Uterus (tissue), 4 donors: Measurements from ENCODE around the gene IDH2. TPM values are rescaled to one million over a fixed set of nuclear protein-coding genes. Genes with fewer than 3 reads are reported as not detected.

ENCODE experiments used
- DNase-seq, 2 donors: peaks; one replicate each; pipeline ENCODE4 v3.0.0-alpha.2; 2019 to 2020
- H3K27ac ChIP-seq, 2 donors: fragments of 200-600 bp; sonication (generic); 1 replicate in 1 of 2; 2 replicates in 1 of 2; pipeline ENCODE4 v1.5.1; 2016 to 2018
- H3K27me3 ChIP-seq, 2 donors: fragments of 200-600 bp; sonication (generic); one replicate each; pipeline ENCODE4 v1.5.1; 2018 to 2019; ENCODE audit warnings: control low read depth in 1 of 2
- H3K36me3 ChIP-seq, 2 donors: fragments of 200-600 bp; sonication (generic); one replicate each; pipeline ENCODE4 v1.5.1; 2019; ENCODE audit warnings: control low read depth in 1 of 2
- H3K4me1 ChIP-seq, 2 donors: fragments of 200-600 bp; sonication (generic); one replicate each; pipeline ENCODE4 v1.5.1; 2018 to 2019; ENCODE audit warnings: control low read depth in 1 of 2
- H3K4me3 ChIP-seq, 2 donors: fragments of 200-600 bp; sonication (generic); 1 replicate in 1 of 2; 2 replicates in 1 of 2; pipeline ENCODE4 v1.5.1; 2018 to 2019; ENCODE audit warnings: mild to moderate bottlenecking in 1 of 2
- H3K9me3 ChIP-seq, 2 donors: fragments of 200-600 bp; sonication (generic); one replicate each; pipeline ENCODE4 v1.5.1; 2019; ENCODE audit warnings: control low read depth in 1 of 2
- POLR2A ChIP-seq, 2 donors: fragments of 450-650 bp; IDR thresholded peaks; one replicate each; pipeline ENCODE4 v1.6.1; 2016; ENCODE audit warnings: antibody characterized with exemption in 2 of 2, mild to moderate bottlenecking in 1 of 2, moderate library complexity in 1 of 2
- intact Hi-C: fragments of 100-400 bp; cut with DNase I; formaldehyde crosslinking; loops from one replicate; pipeline ENCODE4 v1.15.1; 2023; ENCODE audit warnings: low total_unique reads
- total RNA-seq, 4 donors: library from RNA; depleted of rRNA in 3 of 4; stranded (reverse); fragments of >200 nt in 3 of 4; gene quantifications; one replicate each; pipeline versions ENCODE4 v1.1.0 to v1.2.4, GENCODE V29; 2014 to 2023
- TF ChIP-seq, protein P1 (sequence below), 4 experiments: fragments of 200-600 bp in 2 of 4; fragments of 450-650 bp in 2 of 4; sonication (generic) in 2 of 4; IDR thresholded peaks; one replicate each; pipeline ENCODE4 v1.5.1; 2016 to 2019; ENCODE audit warnings: antibody characterized with exemption in 4 of 4, mild to moderate bottlenecking in 2 of 4, moderate library complexity in 1 of 4
- donor health status: DM: yes; HTN: yes; CAD: no.

IDH2 gene
- total RNA-seq, 4 donors from 2014 or later, result 4.1 to 93.8 (median 21.5) TPM

GRCh38 chr15:90124507-90124906 is 22.2 kb upstream of the IDH2 start:
- DNase-seq, result no peak
- H3K4me3 ChIP-seq, result no peak overlapping the region
- no peak for TF ChIP-seq POLR2A (IDR thresholded peaks at IDR 0.05)
- TF ChIP-seq, protein P1, sequence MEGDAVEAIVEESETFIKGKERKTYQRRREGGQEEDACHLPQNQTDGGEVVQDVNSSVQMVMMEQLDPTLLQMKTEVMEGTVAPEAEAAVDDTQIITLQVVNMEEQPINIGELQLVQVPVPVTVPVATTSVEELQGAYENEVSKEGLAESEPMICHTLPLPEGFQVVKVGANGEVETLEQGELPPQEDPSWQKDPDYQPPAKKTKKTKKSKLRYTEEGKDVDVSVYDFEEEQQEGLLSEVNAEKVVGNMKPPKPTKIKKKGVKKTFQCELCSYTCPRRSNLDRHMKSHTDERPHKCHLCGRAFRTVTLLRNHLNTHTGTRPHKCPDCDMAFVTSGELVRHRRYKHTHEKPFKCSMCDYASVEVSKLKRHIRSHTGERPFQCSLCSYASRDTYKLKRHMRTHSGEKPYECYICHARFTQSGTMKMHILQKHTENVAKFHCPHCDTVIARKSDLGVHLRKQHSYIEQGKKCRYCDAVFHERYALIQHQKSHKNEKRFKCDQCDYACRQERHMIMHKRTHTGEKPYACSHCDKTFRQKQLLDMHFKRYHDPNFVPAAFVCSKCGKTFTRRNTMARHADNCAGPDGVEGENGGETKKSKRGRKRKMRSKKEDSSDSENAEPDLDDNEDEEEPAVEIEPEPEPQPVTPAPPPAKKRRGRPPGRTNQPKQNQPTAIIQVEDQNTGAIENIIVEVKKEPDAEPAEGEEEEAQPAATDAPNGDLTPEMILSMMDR (IDR thresholded peaks at IDR 0.05), result no peak
- H3K4me1 ChIP-seq, result no peaks in the 10 kb centered on the region
- intact Hi-C loops, result no loop called here
- no peaks in the 10 kb centered on the region for H3K36me3 ChIP-seq
- H3K9me3 ChIP-seq, result no peaks in the 10 kb centered on the region
- H3K27me3 ChIP-seq, result no peaks in the 10 kb centered on the region
- no peak overlapping the region for H3K27ac ChIP-seq

GRCh38 chr15:90121086-90121485 is 18.8 kb upstream of the IDH2 start:
- intact Hi-C loops, result no loop called here
- DNase-seq, result no peak
- Histone ChIP-seq H3K4me3 (no peak overlapping the region), H3K27me3 (no peaks in the 10 kb centered on the region), H3K27ac (no peak overlapping the region), H3K9me3 (no peaks in the 10 kb centered on the region), H3K36me3 (no peaks in the 10 kb centered on the region), H3K4me1 (no peaks in the 10 kb centered on the region)
- no peak for TF ChIP-seq POLR2A (IDR thresholded peaks at IDR 0.05)
- TF ChIP-seq, protein P1 (IDR thresholded peaks at IDR 0.05), result no peak

DNA sequence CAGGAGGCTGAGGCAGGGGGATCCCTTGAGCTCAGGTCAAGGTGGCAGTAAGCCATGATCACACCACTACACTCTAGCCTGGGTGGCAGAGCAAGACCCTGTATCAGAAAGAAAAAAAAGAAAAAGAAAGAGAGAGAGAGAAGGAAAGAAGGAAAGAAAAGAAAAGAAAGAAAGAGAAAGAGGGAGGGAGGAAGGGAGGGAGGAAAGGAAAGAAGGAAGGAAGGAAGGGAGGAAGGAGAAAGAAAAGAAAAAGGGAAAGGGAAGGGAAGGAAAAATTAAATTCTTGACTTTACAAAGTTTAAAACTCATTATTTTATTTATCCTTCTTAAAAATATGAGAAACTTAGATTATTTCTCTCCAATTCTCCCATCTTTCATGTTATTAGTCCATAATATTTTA is 17.1 kb upstream of the IDH2 start:
- H3K4me1 ChIP-seq, result no peaks in the 10 kb centered on the region
- no peaks in the 10 kb centered on the region for H3K27me3 ChIP-seq
- no peak overlapping the region for H3K27ac ChIP-seq
- no peaks in the 10 kb centered on the region for H3K36me3 ChIP-seq
- intact Hi-C loops, result no loop called here
- no peak overlapping the region for H3K4me3 ChIP-seq
- TF ChIP-seq POLR2A (IDR thresholded peaks at IDR 0.05), result no peak
- TF ChIP-seq, protein P1 (IDR thresholded peaks at IDR 0.05), result no peak
- DNase-seq, result no peak
- H3K9me3 ChIP-seq, result peaks cover 0 to 9% of the 10 kb centered on the region in 2 donors

DNA sequence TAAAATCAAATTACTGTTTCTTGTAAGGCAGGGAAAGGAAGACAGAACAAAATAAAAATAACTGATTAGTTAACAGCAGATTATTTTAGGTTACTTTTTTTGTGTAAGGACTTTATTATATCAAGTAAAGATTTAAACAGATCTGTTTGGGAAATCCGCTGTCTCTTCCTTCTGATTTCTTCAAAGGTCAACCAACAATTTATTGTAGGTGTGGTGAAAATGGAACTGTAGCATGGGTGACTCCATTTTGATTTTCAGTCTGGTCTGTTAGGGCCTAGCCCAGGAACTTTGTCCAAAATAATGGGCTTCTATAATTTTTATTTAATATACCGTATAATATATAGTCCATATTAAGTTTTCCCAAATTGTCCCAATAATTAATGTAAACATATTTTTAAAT is 13.5 kb upstream of the IDH2 start:
- H3K4me3 ChIP-seq, result no peak overlapping the region
- intact Hi-C loops, result no loop called here
- TF ChIP-seq POLR2A (IDR thresholded peaks at IDR 0.05), result no peak
- TF ChIP-seq, protein P1 (IDR thresholded peaks at IDR 0.05), result no peak
- peaks cover 0 to 10% of the 10 kb centered on the region in 2 donors for H3K9me3 ChIP-seq
- H3K4me1 ChIP-seq, result no peaks in the 10 kb centered on the region
- DNase-seq, result no peak
- H3K27ac ChIP-seq, result no peak overlapping the region
- H3K27me3 ChIP-seq, result no peaks in the 10 kb centered on the region
- H3K36me3 ChIP-seq, result no peaks in the 10 kb centered on the region

GRCh38 chr15:90114451-90114901 is 12.2 kb upstream of the IDH2 start:
- TF ChIP-seq POLR2A (IDR thresholded peaks at IDR 0.05), result no peak
- TF ChIP-seq, protein P1 (IDR thresholded peaks at IDR 0.05), result no peak
- no peaks in the 10 kb centered on the region for H3K36me3 ChIP-seq
- no peak overlapping the region for H3K4me3 ChIP-seq
- no peak overlapping the region for H3K27ac ChIP-seq
- peaks cover 0 to 10% of the 10 kb centered on the region in 2 donors for H3K9me3 ChIP-seq
- intact Hi-C loops, result no loop called here
- no peaks in the 10 kb centered on the region for H3K27me3 ChIP-seq
- DNase-seq, result no peak
- no peaks in the 10 kb centered on the region for H3K4me1 ChIP-seq
